Measurements from ENCODE around the gene METRN.
A peak's percentile ranks its signal among the peaks of the same experiment; 100 is the strongest.

The METRN gene

GRCh38 chr16:695355-696089 is 19.4 kb upstream of the METRN start:
- DNase-seq, result no peak
- H3K27ac ChIP-seq (ENCODE audit: low read length), result no peak overlapping the region
- H3K36me3 ChIP-seq (replicated peaks; ENCODE audit: insufficient read depth, low read length), result no peaks in the 10 kb centered on the region
- TF ChIP-seq EZH2 (optimal IDR thresholded peaks at IDR 0.05; ENCODE audit: low read depth, low read length), result no peak
- TF ChIP-seq EZH2phosphoT487 (IDR thresholded peaks at IDR 0.05; ENCODE audit: low read length), result no peak
- TF ChIP-seq CTCF (IDR thresholded peaks at IDR 0.05; ENCODE audit: low read length), result no peak
- H3K4me2 ChIP-seq (ENCODE audit: low read depth, low read length), result no peak overlapping the region
- no peak overlapping the region for H3K4me3 ChIP-seq (ENCODE audit: low read length)
- no peak overlapping the region for H2AFZ ChIP-seq (ENCODE audit: low read length)
- H3K27me3 ChIP-seq (replicated peaks; ENCODE audit: insufficient read depth, low read length), result peaks cover 79% of the 10 kb centered on the region
- no peaks in the 10 kb centered on the region for H4K20me1 ChIP-seq (ENCODE audit: insufficient read depth, low read length)
- no peaks in the 10 kb centered on the region for H3K79me2 ChIP-seq (ENCODE audit: low read length)
- no peaks in the 10 kb centered on the region for H3F3A ChIP-seq (ENCODE audit: insufficient read depth, low read length)
- no peak overlapping the region for H3K9ac ChIP-seq (ENCODE audit: low read length)
- no peaks in the 10 kb centered on the region for H3K9me3 ChIP-seq (replicated peaks; ENCODE audit: insufficient read depth, low read length)
- H3K4me1 ChIP-seq (ENCODE audit: low read length), result no peaks in the 10 kb centered on the region
- H3K9me2 ChIP-seq (replicated peaks; ENCODE audit: insufficient read depth, low read length), result no peaks in the 10 kb centered on the region

GRCh38 chr16:698911-699671 is 15.8 kb upstream of the METRN start:
- no peaks in the 10 kb centered on the region for H3K4me1 ChIP-seq (ENCODE audit: low read length)
- H2AFZ ChIP-seq (ENCODE audit: low read length), result no peak overlapping the region
- H3K36me3 ChIP-seq (replicated peaks; ENCODE audit: insufficient read depth, low read length), result no peaks in the 10 kb centered on the region
- no peaks in the 10 kb centered on the region for H3K9me2 ChIP-seq (replicated peaks; ENCODE audit: insufficient read depth, low read length)
- DNase-seq, result no peak
- H3K4me2 ChIP-seq (ENCODE audit: low read depth, low read length), result no peak overlapping the region
- no peaks in the 10 kb centered on the region for H3K79me2 ChIP-seq (ENCODE audit: low read length)
- H3F3A ChIP-seq (ENCODE audit: insufficient read depth, low read length), result no peaks in the 10 kb centered on the region
- peaks cover 82% of the 10 kb centered on the region for H3K27me3 ChIP-seq (replicated peaks; ENCODE audit: insufficient read depth, low read length)
- H3K27ac ChIP-seq (ENCODE audit: low read length), result no peak overlapping the region
- H3K4me3 ChIP-seq (ENCODE audit: low read length), result no peak overlapping the region
- H4K20me1 ChIP-seq (ENCODE audit: insufficient read depth, low read length), result no peaks in the 10 kb centered on the region
- no peak for TF ChIP-seq EZH2phosphoT487 (IDR thresholded peaks at IDR 0.05; ENCODE audit: low read length)
- TF ChIP-seq CTCF (IDR thresholded peaks at IDR 0.05; ENCODE audit: low read length), result no peak
- TF ChIP-seq EZH2 (optimal IDR thresholded peaks at IDR 0.05; ENCODE audit: low read depth, low read length), result no peak
- no peak overlapping the region for H3K9ac ChIP-seq (ENCODE audit: low read length)
- H3K9me3 ChIP-seq (replicated peaks; ENCODE audit: insufficient read depth, low read length), result no peaks in the 10 kb centered on the region

GRCh38 chr16:700684-701584 is 14.0 kb upstream of the METRN start:
- no peak for TF ChIP-seq EZH2phosphoT487 (IDR thresholded peaks at IDR 0.05; ENCODE audit: low read length)
- TF ChIP-seq EZH2 (optimal IDR thresholded peaks at IDR 0.05; ENCODE audit: low read depth, low read length), result peak; percentile 56
- Histone ChIP-seq H3K27me3 (replicated peaks; ENCODE audit: insufficient read depth, low read length) (peaks cover 77% of the 10 kb centered on the region), H3K9me3 (replicated peaks; ENCODE audit: insufficient read depth, low read length) (no peaks in the 10 kb centered on the region), H3K27ac (ENCODE audit: low read length) (no peak overlapping the region), H3K4me2 (ENCODE audit: low read depth, low read length) (no peak overlapping the region), H3F3A (ENCODE audit: insufficient read depth, low read length) (no peaks in the 10 kb centered on the region), H3K36me3 (replicated peaks; ENCODE audit: insufficient read depth, low read length) (no peaks in the 10 kb centered on the region), H2AFZ (ENCODE audit: low read length) (no peak overlapping the region), H3K9ac (ENCODE audit: low read length) (no peak overlapping the region), H3K4me1 (ENCODE audit: low read length) (no peaks in the 10 kb centered on the region), H4K20me1 (ENCODE audit: insufficient read depth, low read length) (no peaks in the 10 kb centered on the region), H3K79me2 (ENCODE audit: low read length) (no peaks in the 10 kb centered on the region), H3K9me2 (replicated peaks; ENCODE audit: insufficient read depth, low read length) (no peaks in the 10 kb centered on the region), H3K4me3 (ENCODE audit: low read length) (no peak overlapping the region)
- no peak for DNase-seq

Measured in MM.1S (cell line).